ENCODE results near the gene SLC39A2.
"Not testable (repeated sequence)": the region's sequence is repeated elsewhere in the genome, so short reads cannot be mapped to it uniquely, and the experiment has no call there.

The SLC39A2 gene, protein sequence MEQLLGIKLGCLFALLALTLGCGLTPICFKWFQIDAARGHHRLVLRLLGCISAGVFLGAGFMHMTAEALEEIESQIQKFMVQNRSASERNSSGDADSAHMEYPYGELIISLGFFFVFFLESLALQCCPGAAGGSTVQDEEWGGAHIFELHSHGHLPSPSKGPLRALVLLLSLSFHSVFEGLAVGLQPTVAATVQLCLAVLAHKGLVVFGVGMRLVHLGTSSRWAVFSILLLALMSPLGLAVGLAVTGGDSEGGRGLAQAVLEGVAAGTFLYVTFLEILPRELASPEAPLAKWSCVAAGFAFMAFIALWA

DNA sequence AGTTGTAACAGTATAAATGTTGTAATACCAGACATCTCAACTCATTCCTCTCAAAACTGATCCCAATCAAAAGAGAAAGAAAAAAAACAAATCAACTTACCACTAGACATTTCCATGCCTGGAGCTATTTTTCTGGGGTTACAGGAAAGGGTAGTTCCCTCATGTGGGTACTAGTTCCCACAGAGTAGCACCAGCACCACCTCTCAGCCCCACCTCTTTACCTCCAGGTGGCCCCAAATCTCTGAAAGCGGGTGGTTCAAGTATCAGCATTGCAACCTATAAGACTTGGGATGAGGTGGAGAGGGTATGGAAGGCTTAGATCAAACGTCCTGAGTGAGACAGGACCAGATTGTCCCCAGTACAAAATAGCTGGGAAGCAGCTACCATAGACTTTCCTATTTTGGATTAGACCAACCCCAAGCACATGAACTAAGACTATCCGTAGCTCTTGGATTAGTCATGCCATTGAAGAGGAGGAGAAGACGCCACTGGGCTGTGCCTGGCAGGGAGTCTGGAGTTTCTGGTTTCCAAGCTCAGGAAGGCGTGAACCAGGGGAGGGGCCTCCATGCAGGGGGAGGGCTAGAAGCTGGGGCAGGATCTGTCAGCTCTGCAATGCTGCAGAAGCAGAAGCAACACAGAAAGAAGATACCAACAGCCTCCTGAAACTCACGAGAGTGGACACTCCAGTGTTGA lies at the start of gene SLC39A2:
Gene SLC39A2, plus strand, starts transcription at position 620 of the 693 bp plus-strand sequence. CDS start 154 bp downstream, outside the sequence.
- no peak for DNase-seq

- DNase-seq = not testable (repeated sequence)
Observed at GRCh38 chr14:20954736-20955537, 44.2 kb upstream of the SLC39A2 start, which contains the start of gene RNASE2. Gene RNASE2 (plus strand): TSS chr14:20955487. CDS start chr14:20955772, 285 bp downstream.

GRCh38 chr14:20955538-20955873 lies 43.6 kb upstream of the SLC39A2 start:
- not testable (repeated sequence) for DNase-seq

DNA sequence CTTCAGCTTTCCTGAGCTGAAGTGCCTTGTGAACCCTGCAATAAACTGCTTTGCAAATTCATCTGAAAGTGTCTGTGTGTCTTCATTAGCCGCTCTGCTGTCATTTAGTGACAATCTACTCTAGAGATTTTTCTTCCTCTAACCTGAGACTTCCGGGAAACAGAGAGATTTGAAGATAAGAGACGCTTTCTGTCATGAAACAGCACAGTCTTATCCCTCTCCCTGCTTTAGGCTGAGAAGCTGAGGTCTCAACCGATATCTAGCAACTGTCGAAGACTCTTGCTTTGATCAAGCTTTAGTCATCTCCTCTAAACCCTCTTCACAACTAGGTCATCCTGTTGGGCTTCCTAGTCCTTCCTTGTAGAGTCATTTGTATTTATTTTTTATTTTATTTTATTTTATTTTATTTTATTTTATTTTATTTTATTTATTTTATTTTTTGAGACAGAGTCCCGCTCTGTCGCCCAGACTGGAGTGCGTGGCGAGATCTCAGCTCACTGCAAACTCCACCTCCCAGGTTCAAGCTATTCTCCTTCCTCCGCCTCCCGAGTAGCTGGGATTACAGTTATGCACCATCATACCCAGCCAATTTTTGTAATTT lies 42.6 kb upstream of the SLC39A2 start:
- DNase-seq = no peak

DNA sequence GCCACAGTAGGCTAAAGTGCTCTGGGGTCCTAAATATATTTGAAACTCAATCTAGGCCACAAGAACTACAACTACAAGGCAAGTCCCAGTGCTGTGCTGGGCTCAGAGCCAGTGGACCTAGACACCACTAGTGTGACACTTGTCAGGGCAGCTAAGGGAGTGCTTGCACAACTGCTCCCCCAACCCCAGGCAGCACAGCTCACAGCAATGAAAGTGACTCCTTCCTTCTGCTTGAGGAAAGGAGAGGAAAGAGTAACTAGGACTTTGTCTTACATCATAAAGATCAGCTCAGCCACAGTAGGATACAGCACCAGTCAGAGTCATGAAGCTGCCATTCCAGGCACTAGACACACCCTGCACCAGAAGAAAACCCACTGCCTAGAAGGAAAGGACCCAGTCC lies 40.1 kb upstream of the SLC39A2 start:
- not testable (repeated sequence) for DNase-seq

GRCh38 chr14:20969336-20969735 lies 29.8 kb upstream of the SLC39A2 start:
- no peak for DNase-seq

DNA sequence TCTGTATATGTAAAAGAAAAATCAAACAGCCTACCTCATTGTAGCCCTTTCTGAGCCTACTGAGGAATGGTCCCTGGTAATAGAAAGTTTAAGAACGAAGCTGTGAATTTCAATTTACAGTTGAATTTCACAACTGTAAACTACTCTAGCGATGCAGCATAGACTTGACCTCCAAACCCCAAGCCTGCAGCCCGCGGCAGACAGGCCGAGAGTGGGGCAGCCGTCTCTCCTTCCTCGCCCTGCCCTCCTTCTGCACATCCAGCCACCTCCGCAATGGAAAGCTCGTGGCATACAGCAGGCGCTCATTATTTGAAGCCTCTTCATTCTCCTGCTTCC lies 28.5 kb upstream of the SLC39A2 start:
- no peak for DNase-seq

DNA sequence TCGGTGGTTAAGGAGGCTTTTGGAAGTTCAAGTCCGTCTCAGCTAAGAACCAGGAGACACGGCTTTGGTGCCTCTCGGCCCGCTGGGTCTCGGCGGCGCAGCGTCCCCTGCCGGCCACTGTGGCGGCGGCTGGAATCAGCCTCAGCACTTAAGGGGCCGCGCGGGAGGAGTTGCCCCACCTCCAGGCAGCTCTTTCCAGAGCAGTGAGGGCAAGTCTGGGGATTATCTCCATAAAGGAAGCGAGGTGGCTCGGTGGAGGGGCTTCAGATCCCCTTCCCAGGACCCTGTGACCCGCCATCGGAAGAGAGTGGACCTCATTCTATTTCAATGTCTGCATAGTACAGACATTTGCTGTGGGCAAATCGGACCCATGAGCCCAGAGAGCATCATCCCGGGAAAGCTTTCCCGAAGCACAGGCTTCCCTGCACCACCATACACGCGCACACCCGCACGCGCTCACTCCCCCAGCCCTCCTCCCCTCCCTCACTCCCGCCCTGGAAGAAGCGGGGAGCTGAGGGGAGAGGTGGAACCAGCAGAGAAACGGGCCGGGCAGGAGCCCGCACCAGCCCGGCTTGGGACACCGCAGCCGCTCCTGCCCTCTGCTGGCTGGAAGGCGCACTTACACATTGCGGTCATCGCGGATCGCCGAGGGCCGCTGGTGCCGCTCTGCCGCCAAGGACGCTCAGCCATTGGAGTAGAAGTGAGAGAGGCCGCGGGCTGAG lies 27.9 kb upstream of the SLC39A2 start:
- DNase-seq = peak; percentile 76

DNA sequence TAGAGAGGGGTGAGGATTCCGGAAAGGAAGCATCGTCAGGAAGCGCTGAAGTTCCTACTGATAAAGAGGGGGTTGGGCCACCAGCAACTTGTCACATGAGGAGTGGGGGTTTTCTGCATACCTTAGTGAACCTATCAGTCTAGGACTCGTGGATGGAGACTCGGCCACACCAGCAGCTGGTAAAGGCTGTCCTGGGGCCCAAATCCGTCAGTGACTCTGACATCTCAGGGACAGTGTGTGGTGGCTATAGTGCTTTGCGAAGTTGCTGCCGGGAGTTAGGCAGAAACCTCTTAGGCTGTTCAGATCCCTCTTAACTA lies 27.4 kb upstream of the SLC39A2 start:
- DNase-seq = no peak

GRCh38 chr14:20973501-20973900 lies 25.6 kb upstream of the SLC39A2 start:
- no peak for DNase-seq

DNA sequence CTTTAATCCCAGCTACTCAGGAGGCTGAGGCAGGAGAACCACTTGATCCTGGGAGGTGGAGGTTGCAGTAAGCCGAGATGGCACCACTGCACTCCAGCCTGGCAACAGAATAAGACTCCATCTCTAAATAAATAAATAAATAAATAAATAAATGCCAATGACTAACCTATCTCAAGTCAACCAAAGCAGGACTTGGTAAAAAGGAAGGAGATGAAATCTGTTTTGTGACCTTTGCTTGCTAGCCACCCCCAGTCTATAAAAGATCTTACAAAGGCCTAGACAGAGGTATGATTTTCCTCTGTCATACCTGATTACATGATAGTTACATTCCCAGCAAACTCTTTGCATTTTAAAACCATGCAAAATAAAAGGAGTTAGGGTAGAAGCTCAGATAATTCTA lies 22.8 kb upstream of the SLC39A2 start:
- DNase-seq = no peak

DNA sequence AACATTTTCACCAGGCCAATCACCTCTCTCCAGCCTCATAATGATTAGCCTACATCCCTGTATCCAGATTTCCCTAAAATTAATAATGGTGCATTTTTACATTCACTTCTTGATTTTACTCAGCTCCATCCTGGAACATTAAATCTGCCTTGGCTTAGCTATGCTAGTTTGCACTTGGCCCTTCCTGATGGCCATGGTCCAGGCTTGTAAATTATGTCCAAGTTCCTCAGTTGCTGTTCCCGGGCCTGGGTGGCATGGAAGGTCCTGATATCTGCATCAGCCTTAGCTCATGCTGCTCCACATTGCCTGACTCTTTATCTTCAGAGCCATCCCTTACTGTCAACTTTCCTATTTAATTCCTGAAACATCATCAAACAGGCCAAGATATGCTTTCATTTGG lies 20.4 kb upstream of the SLC39A2 start:
- no peak for DNase-seq

- DNase-seq = no peak
Observed at GRCh38 chr14:20980906-20981305, 18.2 kb upstream of the SLC39A2 start.

GRCh38 chr14:20982646-20983369 lies 16.3 kb upstream of the SLC39A2 start:
- no peak for DNase-seq

DNA sequence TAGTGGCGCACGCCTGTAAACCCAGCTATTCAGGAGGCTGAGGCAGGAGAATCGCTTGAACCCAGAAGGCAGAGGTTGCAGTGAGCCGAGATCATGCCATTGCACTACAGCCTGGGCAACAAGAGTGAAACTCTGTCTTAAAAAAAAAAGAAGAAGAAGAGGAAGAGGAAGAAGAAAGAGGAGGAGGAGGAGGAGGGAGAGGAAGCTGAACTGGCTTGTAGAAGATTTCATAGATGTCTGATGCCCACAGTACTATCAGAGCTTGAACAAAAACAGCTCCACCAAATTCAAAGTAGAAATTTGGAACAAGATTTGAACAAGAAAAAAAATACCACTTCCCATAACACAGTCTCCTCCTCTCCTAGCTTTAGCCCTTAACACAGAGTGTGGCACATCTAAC lies 13.4 kb upstream of the SLC39A2 start:
- DNase-seq = not testable (repeated sequence)

GRCh38 chr14:20986811-20987210 lies 12.3 kb upstream of the SLC39A2 start:
- no peak for DNase-seq

DNA sequence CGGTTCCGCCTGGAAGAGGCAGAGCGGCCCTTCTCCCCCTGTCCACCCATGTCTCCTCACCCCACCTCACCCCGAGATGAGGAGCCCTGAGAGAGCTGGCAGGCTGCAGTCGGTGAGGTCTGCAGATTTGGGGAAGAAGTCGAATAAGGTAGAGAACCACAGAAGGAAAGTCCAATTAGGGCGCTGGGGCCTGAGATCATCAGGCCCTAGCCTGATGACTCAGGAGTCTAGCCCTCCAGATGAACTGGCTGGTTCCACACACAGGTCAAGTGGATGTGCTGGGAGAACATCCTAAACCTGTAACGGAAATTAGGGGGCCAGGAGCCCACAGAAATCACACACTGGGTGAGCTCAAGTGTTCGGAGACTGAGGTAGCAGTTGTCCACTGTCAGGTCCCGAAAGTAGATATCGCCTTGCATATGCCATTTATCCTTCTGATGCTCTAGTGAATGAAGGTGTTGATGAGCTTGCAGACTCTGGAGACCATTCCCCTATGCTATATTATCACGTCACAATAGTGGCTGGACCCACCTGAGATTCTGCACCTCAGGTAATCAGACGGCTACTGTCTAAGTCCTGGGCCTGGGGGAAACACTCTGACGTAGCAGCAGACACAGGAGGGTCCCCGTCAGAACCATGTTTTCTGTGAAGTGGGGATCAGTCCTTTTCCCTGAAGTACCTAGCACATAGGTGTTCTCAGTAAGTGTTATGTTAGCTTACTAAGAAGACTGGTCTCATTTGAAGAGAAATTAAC lies 10.2 kb upstream of the SLC39A2 start:
- DNase-seq = no peak

DNA sequence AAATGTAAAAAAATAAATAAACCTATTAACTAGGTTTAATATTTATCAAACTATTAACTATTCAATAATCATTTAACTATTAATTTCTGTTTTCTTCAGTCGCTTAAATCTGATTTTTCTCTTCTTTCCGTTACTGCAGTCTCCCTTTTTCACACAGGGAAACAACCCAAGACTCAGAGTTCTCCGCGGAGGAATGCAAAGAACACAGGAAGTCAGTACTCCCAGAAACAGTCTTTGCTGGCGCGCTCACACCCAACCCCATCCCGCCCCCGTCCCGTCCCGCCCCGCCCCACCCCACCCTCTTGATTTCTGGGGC lies 9.7 kb upstream of the SLC39A2 start:
- DNase-seq = no peak

- DNase-seq = peak; percentile 78
Observed at GRCh38 chr14:20989787-20990600, 9.1 kb upstream of the SLC39A2 start, which contains the start of gene METTL17. Gene METTL17 (plus strand): TSS chr14:20989980. CDS start chr14:20990003, 23 bp downstream.

GRCh38 chr14:20996521-20996920 lies 2.6 kb upstream of the SLC39A2 start:
- DNase-seq = no peak

DNA sequence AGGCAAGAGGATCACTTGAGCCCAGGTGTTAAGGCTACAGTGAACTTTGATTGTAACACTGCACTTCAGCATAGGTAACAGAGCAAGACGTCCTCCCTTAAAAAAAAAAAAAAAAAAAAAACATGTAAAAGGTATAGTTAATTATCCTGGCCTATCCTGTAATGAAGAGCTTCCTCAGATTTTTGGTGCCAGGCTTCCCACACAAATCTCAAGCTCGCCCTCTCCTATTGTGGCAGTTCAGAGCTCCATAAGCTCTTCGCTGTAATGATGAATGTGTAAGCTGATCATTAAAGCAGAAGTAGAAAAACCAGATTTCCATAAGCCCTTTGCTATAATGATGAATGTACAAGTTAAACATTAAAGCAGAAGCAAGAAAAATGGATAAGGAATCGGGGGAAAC lies 2.0 kb upstream of the SLC39A2 start:
- no peak for DNase-seq
